H9 (cell line): Measurements from ENCODE around the gene TEX44. TPM values are rescaled to one million over a fixed set of nuclear protein-coding genes. Genes with fewer than 3 reads are reported as not detected.

Source experiments
- DNase-seq: peaks from one replicate; pipeline ENCODE4 v3.0.0-alpha.2; 2017
- H2AFZ ChIP-seq: one replicate; pipeline ENCODE4 v1.6.1; 2013; ENCODE audit warnings: mild to moderate bottlenecking, low read length, control low read depth, moderate library complexity
- H2AK5ac ChIP-seq: 2 replicates; pipeline ENCODE4 v1.6.1; 2013; ENCODE audit warnings: low read length, control low read depth, mixed read lengths; ENCODE audit not compliant: insufficient read length
- H2BK120ac ChIP-seq: one replicate; pipeline ENCODE4 v1.6.1; 2013; ENCODE audit warnings: low read depth, mild to moderate bottlenecking, low read length, control low read depth, inconsistent platforms; ENCODE audit not compliant: poor library complexity, severe bottlenecking
- H2BK12ac ChIP-seq: 2 replicates; pipeline ENCODE4 v1.6.1; 2013; ENCODE audit warnings: low read length, control low read depth, mixed read lengths, low read depth; ENCODE audit not compliant: insufficient read length
- H2BK15ac ChIP-seq: 2 replicates; pipeline ENCODE4 v1.6.1; 2013; ENCODE audit warnings: low read depth, low read length, control low read depth
- H2BK20ac ChIP-seq: one replicate; pipeline ENCODE4 v1.6.1; 2013; ENCODE audit warnings: low read depth, mild to moderate bottlenecking, low read length, control low read depth, inconsistent platforms; ENCODE audit not compliant: poor library complexity, severe bottlenecking
- H2BK5ac ChIP-seq: 2 replicates; pipeline ENCODE4 v1.6.1; 2013; ENCODE audit warnings: low read length, control low read depth, mixed read lengths; ENCODE audit not compliant: insufficient read length
- H3K14ac ChIP-seq: 2 replicates; pipeline ENCODE4 v1.6.1; 2013; ENCODE audit warnings: low read length, control low read depth; ENCODE audit not compliant: insufficient read depth
- H3K18ac ChIP-seq: 2 replicates; pipeline ENCODE4 v1.6.1; 2013; ENCODE audit warnings: low read depth, mild to moderate bottlenecking, mixed read lengths, low read length, control low read depth; ENCODE audit not compliant: insufficient read length
- H3K23ac ChIP-seq: 2 replicates; pipeline ENCODE4 v1.6.1; 2013; ENCODE audit warnings: low read length, control low read depth, mixed read lengths, low read depth; ENCODE audit not compliant: insufficient read length
- H3K23me2 ChIP-seq: 2 replicates; pipeline ENCODE4 v1.6.1; 2013; ENCODE audit warnings: low read depth, mild to moderate bottlenecking, mixed read lengths, low read length, control low read depth; ENCODE audit not compliant: insufficient read length, poor library complexity, severe bottlenecking
- H3K27ac ChIP-seq: 2 replicates; pipeline ENCODE4 v1.5.1; 2013; ENCODE audit warnings: low read length, control low read depth, mixed read lengths, low read depth; ENCODE audit not compliant: insufficient read length
- H3K27me3 ChIP-seq: 2 replicates; pipeline ENCODE4 v1.6.1; 2013; ENCODE audit warnings: low read length, control low read depth, inconsistent platforms; ENCODE audit not compliant: insufficient read depth
- H3K4ac ChIP-seq: 2 replicates; pipeline ENCODE4 v1.6.1; 2013; ENCODE audit warnings: low read depth, mild to moderate bottlenecking, control low read depth, inconsistent platforms, low read length, moderate library complexity
- H3K4me1 ChIP-seq: 2 replicates; pipeline ENCODE4 v1.6.1; 2013; ENCODE audit warnings: low read length, control low read depth, inconsistent platforms; ENCODE audit not compliant: insufficient read depth
- H3K4me2 ChIP-seq: 2 replicates; pipeline ENCODE4 v1.6.1; 2013; ENCODE audit warnings: low read length, control low read depth, mixed read lengths; ENCODE audit not compliant: insufficient read length, insufficient read depth
- H3K56ac ChIP-seq: 2 replicates; pipeline ENCODE4 v1.6.1; 2013; ENCODE audit warnings: low read depth, mild to moderate bottlenecking, mixed read lengths, low read length, control low read depth; ENCODE audit not compliant: insufficient read length
- H3K79me1 ChIP-seq: 2 replicates; pipeline ENCODE4 v1.6.1; 2013; ENCODE audit warnings: low read depth, mild to moderate bottlenecking, moderate library complexity, low read length, control low read depth, inconsistent platforms; ENCODE audit not compliant: insufficient read depth, poor library complexity, severe bottlenecking
- H3K79me2 ChIP-seq: 2 replicates; pipeline ENCODE4 v1.6.1; 2013; ENCODE audit warnings: low read length, control low read depth, inconsistent platforms; ENCODE audit not compliant: insufficient read depth
- H3K9ac ChIP-seq: 2 replicates; pipeline ENCODE4 v1.6.1; 2013; ENCODE audit warnings: low read length, control low read depth, mixed read lengths; ENCODE audit not compliant: insufficient read length; ENCODE audit errors: extremely low read depth
- H3K9me3 ChIP-seq: one replicate; pipeline ENCODE4 v1.6.1; 2013; ENCODE audit warnings: low read depth, low read length, inconsistent platforms; ENCODE audit not compliant: control insufficient read depth
- H3T11ph ChIP-seq: one replicate; pipeline ENCODE4 v1.6.1; 2013; ENCODE audit warnings: mild to moderate bottlenecking, low read length, control low read depth, inconsistent platforms
- H4K20me1 ChIP-seq: one replicate; pipeline ENCODE4 v1.6.1; 2013; ENCODE audit not compliant: control insufficient read depth, insufficient read length, insufficient read depth
- H4K5ac ChIP-seq: 2 replicates; pipeline ENCODE4 v1.6.1; 2013; ENCODE audit warnings: low read depth, mild to moderate bottlenecking, mixed read lengths, low read length, control low read depth; ENCODE audit not compliant: insufficient read length
- H4K8ac ChIP-seq: replicated peaks from 2 replicates; pipeline ENCODE4 v1.6.1; 2013; ENCODE audit warnings: low read length, control low read depth, mixed read lengths, low read depth; ENCODE audit not compliant: insufficient read length
- H4K91ac ChIP-seq: 2 replicates; pipeline ENCODE4 v1.6.1; 2013; ENCODE audit warnings: low read depth, mild to moderate bottlenecking, moderate library complexity, mixed read lengths, low read length, control low read depth; ENCODE audit not compliant: insufficient read length
- H3K27ac Mint-ChIP-seq, 3 experiments: 2 replicates in 2 of 3; 3 replicates in 1 of 3; pipeline ENCODE4 v1.8.0; 2020 to 2021; ENCODE audit warnings: mixed read lengths in 3 of 3, mild to moderate bottlenecking in 1 of 3, moderate library complexity in 1 of 3
- H3K27me3 Mint-ChIP-seq: 2 replicates; pipeline ENCODE4 v1.8.0; 2021; ENCODE audit warnings: low read depth, mild to moderate bottlenecking, moderate library complexity, mixed read lengths
- H3K36me3 Mint-ChIP-seq, 3 experiments: 2 replicates in 2 of 3; 3 replicates in 1 of 3; pipeline ENCODE4 v1.8.0; 2020 to 2021; ENCODE audit warnings: low read depth in 3 of 3, mixed read lengths in 3 of 3; ENCODE audit not compliant: insufficient read depth in 1 of 3
- H3K4me1 Mint-ChIP-seq, 2 experiments: 2 replicates each; pipeline ENCODE4 v1.8.0; 2020; ENCODE audit warnings: mixed read lengths in 2 of 2
- H3K4me3 Mint-ChIP-seq, 2 experiments: 2 replicates in 1 of 2; 3 replicates in 1 of 2; pipeline ENCODE4 v1.8.0; 2020 to 2021; ENCODE audit warnings: mild to moderate bottlenecking in 2 of 2, mixed read lengths in 2 of 2, moderate library complexity in 1 of 2
- H3K9me3 Mint-ChIP-seq, 2 experiments: 2 replicates in 1 of 2; 3 replicates in 1 of 2; pipeline ENCODE4 v1.8.0; 2020; ENCODE audit warnings: mild to moderate bottlenecking in 2 of 2, mixed read lengths in 2 of 2, moderate library complexity in 1 of 2
- WGBS: extraction: QIAGEN DNeasy Blood & Tissue Kit; methylation state at CpG from one replicate; pipeline ENCODE4 v1.1.7; 2013; ENCODE audit warnings: missing lambda C conversion rate, low lambda C conversion rate, mixed read lengths; ENCODE audit not compliant: insufficient read length; ENCODE audit errors: extremely low coverage; 5-methylcytosine and 5-hydroxymethylcytosine counted together
- total RNA-seq: library from RNA; stranded (reverse); gene quantifications from 2 replicates; pipeline ENCODE4 v1.2.1, GENCODE V29; 2021
- TF ChIP-seq, protein P1 (sequence below): fragments of 200-600 bp; sonication (generic); conservative IDR thresholded peaks from 3 replicates; pipeline ENCODE4 v1.8.0; 2021; ENCODE audit warnings: antibody characterized with exemption, mild to moderate bottlenecking

The TEX44 gene
- total RNA-seq, 1 experiment from 2014 or later = not detected

DNA sequence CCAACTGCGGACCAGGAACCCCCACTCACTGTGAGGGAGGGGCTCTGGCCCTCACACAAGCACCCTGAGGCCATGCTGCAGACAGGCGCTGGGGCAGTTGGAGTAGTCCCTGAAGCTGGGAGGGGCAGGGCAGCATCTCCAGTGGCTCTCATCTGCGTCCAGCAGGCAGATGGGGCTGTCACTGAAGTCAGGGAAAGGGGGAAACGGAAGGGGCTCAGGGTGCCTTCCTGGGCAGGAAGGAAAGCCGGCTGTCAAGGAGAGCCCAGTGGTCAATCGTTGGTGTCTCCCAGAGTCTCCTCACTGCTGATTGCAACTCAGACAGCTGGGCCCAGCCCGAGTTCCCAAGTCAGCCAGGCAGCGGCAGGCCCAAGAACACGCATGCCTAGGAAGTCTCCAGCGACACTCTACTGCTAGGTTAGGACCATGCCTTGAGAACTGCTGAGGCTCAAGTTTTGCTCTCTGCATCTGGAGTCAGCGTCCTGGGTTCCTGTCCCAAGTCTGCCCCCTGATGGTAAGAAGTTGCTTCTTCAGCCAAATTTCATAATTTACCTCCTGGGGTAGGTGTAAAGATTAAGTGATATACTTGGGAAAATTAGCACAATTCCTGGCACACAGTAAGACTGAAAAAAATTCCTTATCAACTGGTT is 35.0 kb upstream of the TEX44 start:
- Histone ChIP-seq H2BK20ac (no peak overlapping the region), H3K23ac (no peak overlapping the region), H3K14ac (no peak overlapping the region), H3K4me2 (no peak overlapping the region), H3K9ac (no peak overlapping the region), H3K27me3 (no peaks in the 10 kb centered on the region), H3K9me3 (no peaks in the 10 kb centered on the region), H2BK120ac (no peak overlapping the region), H3K4me1 (no peaks in the 10 kb centered on the region), H2BK15ac (no peak overlapping the region), H4K20me1 (no peaks in the 10 kb centered on the region), H3K79me2 (no peaks in the 10 kb centered on the region), H4K8ac (no peak overlapping the region), H3T11ph (no peak overlapping the region), H4K91ac (no peak overlapping the region), H2AK5ac (no peak overlapping the region), H3K23me2 (no peaks in the 10 kb centered on the region), H4K5ac (no peak overlapping the region), H2BK12ac (no peak overlapping the region), H2AFZ (no peak overlapping the region), H3K27ac (no peak overlapping the region), H3K18ac (no peak overlapping the region), H3K79me1 (no peaks in the 10 kb centered on the region), H3K56ac (no peak overlapping the region), H3K4ac (no peak overlapping the region), H2BK5ac (no peak overlapping the region)
- Mint-ChIP-seq H3K9me3 (peaks cover 11 to 13% of the 10 kb centered on the region in 2 experiments), H3K4me3 (no peak overlapping the region), H3K27ac (peak overlapping the region in 1 of 3 experiments; percentile 89; a peak in 1 of 7 replicates), H3K27me3 (no peaks in the 10 kb centered on the region; the same call in 1 of the 2 replicates), H3K36me3 (peaks cover 4 to 10% (median 8%) of the 10 kb centered on the region in 3 experiments), H3K4me1 (peaks cover 9 to 11% of the 10 kb centered on the region in 2 experiments; a peak in 3 of 4 replicates)
- DNase-seq = peak; percentile 80
- no CpG with 5 or more reads among the region's 11 CpGs for WGBS
- TF ChIP-seq, protein P1, sequence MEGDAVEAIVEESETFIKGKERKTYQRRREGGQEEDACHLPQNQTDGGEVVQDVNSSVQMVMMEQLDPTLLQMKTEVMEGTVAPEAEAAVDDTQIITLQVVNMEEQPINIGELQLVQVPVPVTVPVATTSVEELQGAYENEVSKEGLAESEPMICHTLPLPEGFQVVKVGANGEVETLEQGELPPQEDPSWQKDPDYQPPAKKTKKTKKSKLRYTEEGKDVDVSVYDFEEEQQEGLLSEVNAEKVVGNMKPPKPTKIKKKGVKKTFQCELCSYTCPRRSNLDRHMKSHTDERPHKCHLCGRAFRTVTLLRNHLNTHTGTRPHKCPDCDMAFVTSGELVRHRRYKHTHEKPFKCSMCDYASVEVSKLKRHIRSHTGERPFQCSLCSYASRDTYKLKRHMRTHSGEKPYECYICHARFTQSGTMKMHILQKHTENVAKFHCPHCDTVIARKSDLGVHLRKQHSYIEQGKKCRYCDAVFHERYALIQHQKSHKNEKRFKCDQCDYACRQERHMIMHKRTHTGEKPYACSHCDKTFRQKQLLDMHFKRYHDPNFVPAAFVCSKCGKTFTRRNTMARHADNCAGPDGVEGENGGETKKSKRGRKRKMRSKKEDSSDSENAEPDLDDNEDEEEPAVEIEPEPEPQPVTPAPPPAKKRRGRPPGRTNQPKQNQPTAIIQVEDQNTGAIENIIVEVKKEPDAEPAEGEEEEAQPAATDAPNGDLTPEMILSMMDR = peak; percentile 80
